ENCODE measurements around the gene MEIS2. TPM values are rescaled to one million over a fixed set of nuclear protein-coding genes. Genes with fewer than 3 reads are reported as not detected.

Gene MEIS2
- total RNA-seq, 1 donor from 2014 or later: 6.3 TPM

DNA sequence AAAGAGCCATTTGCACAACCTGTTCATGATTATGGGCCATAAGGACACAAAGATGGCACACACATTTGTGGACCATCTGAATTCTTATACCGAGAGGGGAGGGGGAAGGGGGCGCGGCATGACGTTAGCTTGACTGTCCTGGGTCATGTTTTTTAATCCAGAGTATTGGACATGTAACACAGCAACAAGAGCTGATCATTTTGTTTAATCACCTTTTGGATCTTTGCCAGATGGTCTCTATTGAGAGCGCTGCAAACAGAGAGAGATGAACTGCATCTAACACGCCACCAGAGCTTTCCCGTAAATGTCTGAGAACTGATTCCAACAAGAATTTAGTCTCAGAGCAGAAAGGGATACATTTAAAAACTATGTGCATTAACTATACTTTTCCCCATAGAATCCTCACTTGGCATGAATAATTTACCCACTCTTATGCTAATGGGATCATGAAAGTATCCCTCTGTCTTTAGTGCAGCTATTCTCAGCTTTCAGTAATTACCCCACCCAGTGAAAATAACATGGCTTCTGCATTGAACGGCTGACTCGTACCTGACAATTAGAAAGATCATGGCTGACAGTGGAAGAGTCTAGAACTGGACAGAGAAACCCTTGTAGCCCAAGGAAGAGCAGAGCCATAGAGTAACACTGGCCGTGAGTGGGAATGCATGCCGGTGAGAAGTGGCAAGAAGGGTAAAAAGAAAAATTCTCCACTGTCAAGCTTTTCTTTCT, 22.6 kb downstream of the MEIS2 start:
- DNase-seq (ENCODE audit: low read depth in 2 of 2): no peak

DNA sequence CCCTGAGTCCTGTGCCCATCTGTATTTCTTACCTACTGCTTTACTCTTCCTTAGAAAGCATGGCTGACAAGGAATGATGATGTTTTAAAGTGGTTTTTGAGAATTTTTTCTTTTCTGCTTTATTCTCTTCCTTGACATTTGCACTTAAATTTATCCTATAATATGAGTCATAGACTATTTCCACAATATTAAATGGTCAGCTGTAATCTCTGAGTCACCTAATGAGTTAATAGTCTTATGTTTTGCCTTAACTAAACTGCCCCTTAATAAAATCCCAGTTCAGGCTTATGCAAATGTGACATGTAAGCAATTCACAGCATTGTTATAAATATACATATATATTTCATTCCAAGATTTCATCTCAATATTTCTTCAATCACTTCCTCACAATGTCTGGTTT, 23.8 kb downstream of the MEIS2 start:
- DNase-seq (ENCODE audit: low read depth in 2 of 2): peak in 1 of 2 donors; percentile 32

DNA sequence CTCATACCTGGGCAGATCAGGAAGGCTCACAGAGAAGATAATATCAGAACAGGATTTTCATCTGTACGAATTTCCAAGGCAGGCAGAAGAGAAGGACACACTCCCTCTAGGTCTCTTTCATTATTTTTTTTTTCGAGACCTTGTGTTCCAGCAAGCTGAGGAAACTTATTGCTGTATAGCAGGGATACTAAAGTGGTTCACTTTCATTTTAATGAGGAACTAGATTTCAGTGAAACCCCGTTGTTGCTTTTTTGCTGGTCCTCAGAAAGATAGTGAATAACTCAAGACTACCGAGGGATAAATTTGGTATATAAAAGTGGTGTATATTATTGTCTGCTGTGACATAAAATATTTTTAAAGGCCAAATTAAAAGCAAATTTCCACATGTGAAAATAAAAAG, 24.6 kb downstream of the MEIS2 start:
- DNase-seq (ENCODE audit: low read depth in 2 of 2): no peak

GRCh38 chr15:37072181-37072580, 28.2 kb downstream of the MEIS2 start:
- DNase-seq (ENCODE audit: low read depth in 2 of 2): no peak

- no peak for DNase-seq (ENCODE audit: low read depth in 2 of 2)
These were observed 29.2 kb downstream of the MEIS2 start for GRCh38 chr15:37071134-37071533.

DNA sequence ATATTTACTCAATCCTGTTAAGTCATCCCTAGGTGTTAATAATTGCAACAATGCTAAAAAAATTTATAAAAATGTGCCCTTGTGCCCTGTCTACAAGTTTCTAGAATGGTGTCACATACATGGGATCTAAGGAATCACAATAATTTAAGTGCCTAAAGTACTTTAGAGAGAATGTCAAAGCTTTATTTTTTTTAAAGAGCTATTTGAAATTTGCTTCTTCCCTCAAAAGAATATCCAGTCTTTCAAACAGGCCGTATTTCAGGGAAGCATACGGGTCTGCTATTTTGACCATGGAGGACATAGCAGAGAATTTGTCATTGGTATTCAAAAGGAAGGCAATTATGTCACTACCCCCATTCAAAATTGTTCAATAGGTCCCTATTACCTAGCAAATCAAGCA, 29.7 kb downstream of the MEIS2 start:
- no peak for DNase-seq (ENCODE audit: low read depth in 2 of 2)

DNA sequence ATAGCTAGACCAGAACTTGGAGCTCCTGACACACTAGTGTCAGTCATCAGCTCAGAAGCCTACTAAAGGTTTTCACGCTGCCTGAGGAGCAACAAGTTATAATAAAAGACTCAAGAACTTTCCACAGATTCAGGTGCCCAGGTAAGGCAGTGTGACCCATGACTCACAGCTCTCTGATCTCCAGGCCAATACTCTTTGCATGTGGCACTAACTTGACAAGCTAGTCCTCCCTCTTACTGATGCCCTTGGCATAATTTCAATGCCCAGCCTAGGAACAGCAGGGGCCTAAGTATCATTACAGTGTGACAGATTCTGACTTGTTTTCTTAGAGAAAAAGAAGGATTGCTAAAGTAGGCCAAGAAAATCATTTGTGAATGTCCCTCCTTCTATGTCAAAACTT, 38.4 kb downstream of the MEIS2 start:
- no peak for DNase-seq (ENCODE audit: low read depth in 2 of 2)

DNA sequence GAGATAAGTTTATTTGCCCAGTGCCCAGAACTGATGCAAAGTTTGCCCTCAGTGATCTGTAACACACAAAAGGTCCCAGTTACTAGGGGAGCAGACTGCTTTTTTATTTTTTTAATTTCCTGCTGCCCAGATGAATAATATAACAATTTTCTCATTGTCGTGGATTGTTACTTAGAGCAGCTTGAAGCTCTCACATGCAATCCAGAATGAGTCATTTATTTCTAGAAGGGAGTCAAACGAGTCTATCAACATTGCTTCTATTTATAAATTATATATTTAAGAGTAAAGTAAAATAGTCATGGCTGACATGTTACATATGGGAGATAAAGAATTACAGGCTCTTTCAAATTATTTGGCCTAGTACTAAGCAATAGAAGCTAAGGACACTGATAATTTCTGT, 41.3 kb downstream of the MEIS2 start:
- DNase-seq (ENCODE audit: low read depth in 2 of 2): peak; percentile 56 to 93

DNA sequence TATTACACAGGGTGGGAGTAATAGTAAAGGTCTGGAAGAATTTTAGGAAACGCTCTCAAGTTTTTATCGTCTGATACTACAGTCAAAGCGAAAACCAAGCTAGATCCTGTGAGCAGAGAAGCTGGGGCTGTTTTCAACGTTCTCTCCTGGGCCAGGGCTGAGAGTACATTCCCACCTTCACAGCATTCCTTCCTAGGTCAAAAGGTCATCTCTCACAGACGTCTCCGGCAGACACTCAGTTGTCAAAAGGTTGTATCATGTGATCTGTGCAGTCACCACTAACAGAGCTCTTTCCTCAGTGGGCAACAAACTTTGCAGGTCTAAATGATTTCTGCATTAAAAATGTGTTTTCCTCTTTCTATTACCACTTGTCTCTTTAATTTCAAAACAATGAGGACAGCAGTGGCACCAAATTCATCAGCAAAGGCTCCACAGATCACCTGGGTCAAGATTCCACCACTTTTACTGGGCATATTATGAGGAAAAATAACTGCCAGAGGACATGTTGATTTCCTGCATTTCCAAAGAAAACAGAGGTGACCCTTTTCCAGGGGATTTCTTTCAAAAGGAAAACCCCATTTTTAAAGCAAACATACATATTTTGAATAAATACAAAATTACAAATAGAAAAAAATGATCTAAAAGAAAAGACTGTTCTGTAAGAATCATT, 41.9 kb downstream of the MEIS2 start:
- DNase-seq (ENCODE audit: low read depth in 2 of 2): peak; percentile 59 to 91

DNA sequence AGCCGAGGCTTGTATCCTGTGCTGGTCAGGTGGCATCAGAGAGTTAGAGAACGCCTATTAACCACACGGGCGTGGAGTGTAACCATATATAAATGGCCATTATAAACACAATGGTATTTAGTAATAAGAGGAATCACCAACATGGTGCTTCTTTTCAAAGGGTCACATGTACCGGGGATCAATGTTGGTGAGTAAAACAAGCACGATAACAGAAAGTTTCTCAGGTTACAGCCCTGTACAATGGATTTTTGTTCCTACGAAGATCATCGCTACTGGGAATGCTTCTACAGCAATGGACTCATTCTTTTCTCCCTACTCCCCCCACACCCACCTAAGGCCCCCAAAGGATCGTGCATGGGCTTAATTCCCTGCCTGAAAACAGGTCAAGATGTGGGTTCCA, 42.5 kb downstream of the MEIS2 start:
- no peak for DNase-seq (ENCODE audit: low read depth in 2 of 2)

DNA sequence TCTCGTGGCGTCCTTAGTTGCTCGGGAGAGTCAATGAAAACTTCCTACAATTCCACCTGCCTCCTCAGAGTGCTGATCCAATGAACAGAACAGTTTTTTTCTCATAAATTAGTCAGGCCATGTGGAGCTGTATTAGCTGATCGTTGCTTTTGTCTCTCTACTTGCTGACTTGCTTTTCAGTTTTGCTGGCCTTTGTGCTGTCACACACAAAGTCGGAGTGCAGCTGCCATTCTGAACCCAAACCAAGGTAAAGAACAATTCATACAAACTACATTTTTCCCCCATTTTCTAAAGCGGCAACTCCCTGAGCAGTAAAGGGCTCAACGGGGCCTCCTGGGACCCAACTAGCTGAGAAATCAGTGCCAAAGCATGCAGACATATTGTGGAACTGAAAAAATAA, 43.1 kb downstream of the MEIS2 start:
- DNase-seq (ENCODE audit: low read depth in 2 of 2): no peak

GRCh38 chr15:37056177-37057121, 43.9 kb downstream of the MEIS2 start:
- DNase-seq (ENCODE audit: low read depth in 2 of 2): peak; percentile 15 to 26

DNA sequence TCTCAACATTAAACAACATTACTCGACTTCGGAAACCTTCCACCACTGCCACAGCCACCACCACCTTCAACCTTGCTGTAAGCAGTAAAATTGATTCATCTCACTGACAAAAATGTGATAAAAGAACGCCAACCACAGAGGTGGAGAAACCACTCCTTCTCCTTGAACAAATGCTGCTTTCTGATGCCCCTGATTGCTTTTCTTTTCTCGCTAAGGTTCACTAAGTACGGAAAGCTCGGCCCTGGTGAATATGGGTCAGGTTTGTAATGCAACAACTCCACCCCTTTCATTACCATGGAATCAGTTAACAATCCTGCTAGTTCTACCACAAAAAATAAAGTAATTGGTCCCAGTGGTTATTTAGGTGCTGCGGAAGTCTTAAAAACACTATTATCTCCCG, 44.9 kb downstream of the MEIS2 start:
- no peak for DNase-seq (ENCODE audit: low read depth in 2 of 2)

DNA sequence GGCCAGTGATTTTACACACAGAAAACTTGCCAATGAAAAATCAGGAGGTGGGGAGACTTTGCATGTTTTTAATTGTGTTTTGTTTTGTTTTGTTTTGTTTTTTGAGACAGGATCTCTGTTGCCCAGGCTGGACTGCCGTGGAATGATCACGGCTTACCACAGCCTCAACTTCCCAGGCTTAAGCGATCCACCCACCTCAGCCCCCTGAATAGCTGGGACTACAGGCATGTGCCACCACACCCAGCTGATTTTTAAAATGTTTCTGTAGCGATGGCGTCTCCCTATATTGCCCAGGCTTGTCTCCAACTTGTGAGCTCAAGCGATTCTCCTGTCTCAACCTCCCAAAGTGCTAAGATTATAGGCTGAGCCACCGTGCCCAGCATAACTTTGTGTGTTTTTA, 46.0 kb downstream of the MEIS2 start:
- DNase-seq (ENCODE audit: low read depth in 2 of 2): no peak

GRCh38 chr15:37053166-37053565, 47.2 kb downstream of the MEIS2 start:
- peak; percentile 20 to 61 for DNase-seq (ENCODE audit: low read depth in 2 of 2)

DNA sequence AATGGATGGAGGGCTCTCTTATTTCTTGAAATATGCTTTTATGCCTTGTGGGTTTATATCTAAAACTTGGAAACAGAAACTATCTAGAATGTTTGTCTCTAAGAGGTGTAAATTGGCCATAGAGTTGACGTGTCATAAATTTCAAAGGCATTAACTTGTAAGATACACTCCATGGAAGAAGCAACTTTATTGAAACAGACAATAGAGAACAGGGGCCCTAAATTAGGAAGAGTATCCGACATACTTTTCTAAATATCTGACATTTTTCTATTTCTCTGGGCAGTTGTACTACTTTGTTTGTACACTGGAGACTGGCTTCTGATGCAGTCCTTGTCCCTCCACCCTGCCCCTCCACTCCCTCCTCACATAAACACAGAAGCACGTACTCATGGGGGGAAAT, 50.0 kb downstream of the MEIS2 start:
- no peak for DNase-seq (ENCODE audit: low read depth in 2 of 2)

DNA sequence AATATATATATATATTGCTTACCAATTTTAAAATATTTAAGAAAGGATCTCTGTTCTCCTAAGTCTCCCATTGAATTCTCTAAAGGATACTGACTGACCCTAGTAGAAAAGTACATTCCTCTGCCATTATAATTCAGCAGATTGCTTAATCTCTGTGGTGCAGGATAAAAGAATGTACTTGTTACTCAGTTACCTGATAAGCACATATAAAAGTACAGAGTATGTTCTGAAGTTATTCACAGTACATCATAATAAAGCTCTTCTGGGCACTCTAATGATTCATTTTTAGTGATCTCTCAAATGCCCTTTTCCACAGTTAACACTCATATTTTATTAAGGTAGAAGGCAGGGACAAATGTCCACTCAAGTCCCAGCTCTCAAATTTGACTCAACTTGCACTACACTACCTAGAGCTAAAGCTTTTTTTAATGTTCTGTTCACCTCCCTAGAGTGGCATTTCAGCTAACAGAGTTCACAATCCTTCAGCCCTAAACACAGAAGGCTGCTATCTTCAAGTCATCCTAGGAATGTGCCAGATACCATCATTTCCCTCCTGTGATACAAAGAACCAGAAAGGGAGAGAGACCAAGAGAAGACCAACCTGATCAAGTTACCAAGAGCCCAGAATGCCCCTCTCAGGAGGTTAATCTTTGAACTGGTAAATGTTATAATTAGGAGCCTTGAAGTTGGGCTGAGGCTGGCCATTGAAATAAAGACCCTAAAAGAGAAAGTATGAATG, 53.3 kb downstream of the MEIS2 start:
- no peak for DNase-seq (ENCODE audit: low read depth in 2 of 2)

DNA sequence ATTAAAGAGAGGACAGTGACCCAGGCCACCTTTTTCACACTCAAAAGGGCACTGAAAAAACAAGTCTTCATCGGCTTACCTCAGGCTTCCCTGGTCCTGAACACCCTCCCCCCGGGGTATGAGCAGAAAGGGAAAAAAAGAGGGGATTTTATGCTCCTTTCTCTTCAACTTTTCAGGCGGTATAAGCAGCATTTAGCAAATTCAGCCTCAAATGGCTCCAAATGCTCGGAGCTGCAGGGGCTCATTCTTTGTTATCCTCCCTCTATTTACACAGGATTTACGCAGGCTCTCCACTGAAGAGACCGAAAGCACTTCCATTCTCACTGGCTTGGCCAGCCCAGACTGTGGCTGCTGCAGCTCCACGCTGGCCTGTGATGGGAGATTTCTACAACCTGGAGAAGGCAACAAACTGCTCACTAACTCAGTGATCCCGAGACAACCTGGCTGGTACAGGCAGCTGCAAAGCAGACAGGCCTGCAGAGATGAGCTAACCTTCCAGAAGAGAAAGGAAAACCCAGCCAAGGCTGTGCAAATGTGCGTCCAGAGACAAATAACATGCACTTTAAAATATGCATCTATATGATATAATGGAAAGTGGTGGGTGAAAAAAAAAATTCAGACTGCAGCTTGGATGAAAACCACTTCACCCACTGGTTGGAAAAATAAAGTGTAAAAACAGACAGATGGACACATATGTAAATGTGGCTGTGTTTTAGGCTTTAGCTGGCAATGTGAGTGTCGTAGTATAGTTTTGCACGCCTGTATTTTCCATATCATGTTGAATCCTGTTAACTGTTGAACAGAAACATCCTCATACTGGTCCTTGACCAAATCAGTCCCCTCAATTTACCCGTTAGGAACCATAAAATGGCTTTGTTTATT, 54.2 kb downstream of the MEIS2 start:
- no peak for DNase-seq (ENCODE audit: low read depth in 2 of 2)

DNA sequence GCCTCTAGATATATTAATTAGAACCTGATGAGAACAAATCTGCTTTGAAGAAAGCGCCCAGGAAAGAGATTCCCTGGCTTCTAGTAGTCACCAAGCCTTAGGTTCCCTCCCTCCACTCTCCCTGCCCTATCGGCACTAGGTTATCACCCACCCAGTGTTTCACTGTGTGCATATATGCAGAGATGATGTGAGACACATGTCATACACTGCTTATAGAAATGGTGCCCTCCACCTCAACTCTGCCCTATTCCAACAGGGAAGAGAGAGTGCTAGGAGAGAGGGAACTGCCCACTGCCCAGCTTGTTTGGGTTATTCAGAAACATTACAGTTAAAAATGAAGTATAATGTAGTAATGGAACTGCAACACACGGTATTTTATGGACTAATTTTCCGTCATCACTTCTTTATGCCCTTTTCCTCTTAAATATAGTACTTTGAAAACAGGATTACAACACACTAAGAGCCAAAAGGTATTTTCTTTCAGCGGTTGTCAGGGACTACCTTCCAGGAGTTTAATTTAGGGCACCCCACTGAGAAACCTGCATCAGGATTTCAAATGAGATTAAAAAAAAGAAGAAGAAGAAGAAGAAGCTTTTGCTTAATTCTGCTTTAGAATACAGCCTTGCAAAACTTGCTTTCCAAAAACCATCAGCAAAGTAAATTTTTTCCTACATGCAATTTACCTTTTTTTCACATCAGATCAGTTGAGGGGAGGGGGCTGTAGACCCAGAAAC, 55.3 kb downstream of the MEIS2 start:
- no peak for DNase-seq (ENCODE audit: low read depth in 2 of 2)

DNA sequence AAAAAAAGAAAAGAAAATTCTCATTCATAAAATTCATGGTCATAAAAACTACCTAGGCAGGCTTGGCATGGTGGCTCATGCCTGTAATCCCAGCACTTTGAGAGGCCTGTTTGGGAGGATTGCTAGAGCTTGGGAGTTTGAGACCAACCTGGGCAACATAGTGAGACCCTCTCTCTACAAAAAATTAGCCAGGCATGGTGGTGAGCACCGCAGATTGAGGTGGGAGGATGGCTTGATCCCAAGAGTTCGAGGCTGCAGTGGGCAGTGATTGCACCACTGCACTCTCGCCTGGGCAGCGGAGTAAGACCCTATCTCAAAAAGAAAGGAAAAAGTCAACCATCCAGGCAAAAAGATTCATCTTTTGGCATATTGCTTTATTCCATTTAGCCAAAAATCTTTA, 58.5 kb downstream of the MEIS2 start:
- no peak for DNase-seq (ENCODE audit: low read depth in 2 of 2)

All from dermis microvascular lymphatic vessel endothelial cell (primary cell).